GM18858 (cell line): ENCODE measurements around the gene ZNF761.
"Not testable (repeated sequence)": the region's sequence is repeated elsewhere in the genome, so short reads cannot be mapped to it uniquely, and the experiment has no call there.

Experiments used
- ATAC-seq: cut with Tn5 transposase; IDR thresholded peaks from one replicate; pipeline ENCODE4 v1.9.1; 2021; ENCODE audit not compliant: unreplicated experiment

ZNF761 gene

GRCh38 chr19:53455828-53456227, 24.0 kb downstream of the ZNF761 start:
- no peak for ATAC-seq

DNA sequence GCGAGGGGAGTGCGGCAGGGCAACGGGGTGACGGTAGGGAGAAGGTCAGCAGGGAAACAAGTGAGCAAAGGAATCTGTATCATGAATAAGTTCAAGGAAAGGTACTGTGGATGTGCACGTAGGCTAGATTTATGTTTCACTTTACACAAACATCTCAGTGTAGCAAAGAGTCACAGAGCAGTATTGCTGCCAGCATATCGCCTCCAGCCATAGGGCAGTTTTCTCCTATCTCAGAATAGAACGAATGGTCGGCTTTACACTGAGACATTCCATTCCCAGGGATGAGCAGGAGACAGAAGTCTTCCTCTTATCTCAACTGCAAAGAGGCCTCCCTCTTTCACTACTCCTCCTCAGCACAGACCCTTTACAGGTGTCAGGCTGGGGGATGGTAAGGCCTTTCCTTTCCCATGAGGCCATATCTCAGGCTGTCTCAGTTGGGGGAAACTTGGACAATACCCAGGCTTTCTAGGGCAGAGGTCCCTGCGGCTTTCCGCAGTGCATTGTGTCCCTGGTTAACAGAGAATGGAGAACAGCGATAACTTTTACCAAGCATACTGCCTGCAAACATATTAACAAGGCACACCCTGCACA, 28.4 kb downstream of the ZNF761 start:
- not testable (repeated sequence) for ATAC-seq

GRCh38 chr19:53461866-53462265, 30.1 kb downstream of the ZNF761 start:
- no peak for ATAC-seq

- no peak for ATAC-seq
Observed at GRCh38 chr19:53462861-53463260, 31.1 kb downstream of the ZNF761 start.

- no peak for ATAC-seq
Observed at GRCh38 chr19:53463263-53463662, 31.5 kb downstream of the ZNF761 start.

DNA sequence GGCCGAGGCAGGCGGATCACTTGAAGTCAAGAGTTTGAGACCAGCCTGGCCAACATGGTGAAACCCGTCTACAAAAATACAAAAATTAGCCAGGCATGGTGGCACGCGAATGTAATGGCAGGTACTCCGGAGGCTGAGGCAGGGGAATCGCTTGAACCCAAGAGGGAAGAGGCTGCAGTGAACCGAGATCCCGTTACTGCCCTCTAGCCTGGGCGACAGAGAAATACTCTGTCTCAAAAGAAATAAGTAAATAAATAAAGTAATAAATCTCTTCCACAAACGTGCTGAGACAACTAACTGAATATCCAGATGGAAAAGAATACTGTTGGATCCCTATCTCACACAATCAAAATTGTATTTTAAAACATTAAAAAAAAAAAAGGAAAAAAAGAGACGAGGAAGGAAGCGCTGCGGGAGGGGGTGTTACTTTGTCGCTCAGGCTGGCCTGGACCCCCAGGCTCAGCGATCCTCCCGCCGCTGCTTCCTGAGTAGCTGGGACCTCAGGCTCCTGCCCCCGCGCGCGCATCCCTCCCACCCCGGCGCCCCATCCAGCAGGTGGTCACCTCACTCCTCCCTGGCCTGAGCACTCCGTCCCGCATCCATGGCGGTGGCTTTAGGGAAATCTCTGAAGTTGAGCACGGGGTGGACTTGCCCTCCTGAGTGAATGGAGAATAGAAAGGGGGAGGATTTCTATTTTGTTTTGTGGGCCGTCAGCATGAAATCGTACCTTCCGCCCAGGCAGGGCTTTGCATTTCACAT, 35.1 kb downstream of the ZNF761 start:
- no peak for ATAC-seq

GRCh38 chr19:53467485-53468262, 35.9 kb downstream of the ZNF761 start, which contains the start of gene ZNF813:
Gene ZNF813 (plus strand): TSS chr19:53467733. CDS start chr19:53483823, 16,090 bp downstream.
- ATAC-seq, result no peak

- ATAC-seq, result not testable (repeated sequence)
Observed at GRCh38 chr19:53468628-53469027, 36.8 kb downstream of the ZNF761 start.

DNA sequence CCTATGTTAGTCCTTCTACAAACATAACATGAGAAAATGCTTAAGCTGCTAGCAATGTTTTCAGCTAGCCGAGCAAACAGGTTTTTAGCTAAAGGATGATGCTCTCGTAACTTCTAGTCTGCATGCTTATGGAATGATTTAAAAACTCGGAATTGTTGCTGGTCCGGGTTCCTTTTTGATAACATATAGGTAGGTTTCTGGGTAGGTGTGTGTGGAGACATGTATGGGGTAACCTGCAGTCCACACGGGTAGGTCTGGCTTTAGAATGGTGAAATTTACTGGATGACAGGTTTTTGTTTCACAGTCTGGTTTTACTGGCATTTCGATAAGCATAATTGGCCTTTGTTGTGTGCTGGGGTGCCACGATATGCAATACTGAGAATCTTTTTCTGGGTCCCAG, 40.1 kb downstream of the ZNF761 start:
- ATAC-seq, result no peak

DNA sequence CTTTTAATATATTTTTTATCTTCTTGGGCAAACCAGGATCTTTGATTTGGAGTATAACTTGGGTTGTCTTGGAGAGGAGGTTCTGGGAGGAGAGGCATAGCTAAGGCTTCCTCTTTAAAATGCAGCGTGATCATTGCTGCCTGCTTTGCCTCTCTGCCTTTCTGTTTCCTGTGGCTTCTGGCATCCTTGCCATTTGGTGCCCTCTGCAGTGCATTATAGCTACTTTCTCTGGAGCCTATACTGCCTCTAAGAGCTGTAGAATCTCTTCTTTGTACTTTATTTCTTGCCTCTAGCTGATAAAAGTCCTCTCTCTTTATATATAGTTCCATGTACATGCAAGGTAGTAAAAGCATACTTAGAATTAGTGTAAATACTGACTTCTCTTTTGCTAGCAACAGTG, 43.0 kb downstream of the ZNF761 start:
- ATAC-seq, result not testable (repeated sequence)

DNA sequence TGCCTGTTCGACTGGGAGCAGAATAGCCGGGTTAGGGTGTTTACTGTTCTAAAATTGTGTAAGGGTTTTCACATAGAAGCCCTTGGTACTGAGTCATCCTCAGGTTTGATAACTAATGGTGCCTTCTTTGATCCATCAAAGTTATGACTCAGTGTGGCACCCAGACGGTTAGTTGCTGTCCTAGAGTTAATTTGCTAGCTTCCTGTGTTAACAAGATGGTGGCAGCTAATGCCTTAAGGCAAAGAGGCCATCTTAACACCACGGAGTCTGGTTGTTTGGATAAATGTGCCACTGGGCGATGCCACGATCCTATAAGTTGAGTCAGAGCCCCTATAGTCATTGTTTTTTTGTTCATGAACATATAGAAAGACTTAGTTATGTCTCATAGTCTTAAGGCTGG, 43.7 kb downstream of the ZNF761 start:
- not testable (repeated sequence) for ATAC-seq

DNA sequence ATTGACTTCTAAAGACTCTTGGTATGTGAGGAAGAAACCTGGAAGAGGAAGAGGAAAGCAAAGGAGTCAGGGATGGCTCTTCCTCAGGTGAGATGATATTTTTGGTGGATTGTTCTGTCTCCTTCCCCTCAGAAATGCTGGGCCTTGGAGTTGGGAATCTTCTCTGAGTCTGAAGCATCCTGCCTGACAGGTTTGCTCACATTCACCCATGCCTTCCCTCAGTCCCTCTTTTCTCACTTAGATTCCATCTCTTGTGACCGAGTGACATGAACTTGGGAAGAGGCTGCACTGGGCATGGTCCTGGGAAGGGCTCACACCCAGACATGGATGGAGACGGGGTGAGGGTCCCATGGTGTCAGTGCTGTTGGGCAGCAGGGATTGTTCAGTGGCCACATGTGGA, 52.0 kb downstream of the ZNF761 start:
- not testable (repeated sequence) for ATAC-seq

DNA sequence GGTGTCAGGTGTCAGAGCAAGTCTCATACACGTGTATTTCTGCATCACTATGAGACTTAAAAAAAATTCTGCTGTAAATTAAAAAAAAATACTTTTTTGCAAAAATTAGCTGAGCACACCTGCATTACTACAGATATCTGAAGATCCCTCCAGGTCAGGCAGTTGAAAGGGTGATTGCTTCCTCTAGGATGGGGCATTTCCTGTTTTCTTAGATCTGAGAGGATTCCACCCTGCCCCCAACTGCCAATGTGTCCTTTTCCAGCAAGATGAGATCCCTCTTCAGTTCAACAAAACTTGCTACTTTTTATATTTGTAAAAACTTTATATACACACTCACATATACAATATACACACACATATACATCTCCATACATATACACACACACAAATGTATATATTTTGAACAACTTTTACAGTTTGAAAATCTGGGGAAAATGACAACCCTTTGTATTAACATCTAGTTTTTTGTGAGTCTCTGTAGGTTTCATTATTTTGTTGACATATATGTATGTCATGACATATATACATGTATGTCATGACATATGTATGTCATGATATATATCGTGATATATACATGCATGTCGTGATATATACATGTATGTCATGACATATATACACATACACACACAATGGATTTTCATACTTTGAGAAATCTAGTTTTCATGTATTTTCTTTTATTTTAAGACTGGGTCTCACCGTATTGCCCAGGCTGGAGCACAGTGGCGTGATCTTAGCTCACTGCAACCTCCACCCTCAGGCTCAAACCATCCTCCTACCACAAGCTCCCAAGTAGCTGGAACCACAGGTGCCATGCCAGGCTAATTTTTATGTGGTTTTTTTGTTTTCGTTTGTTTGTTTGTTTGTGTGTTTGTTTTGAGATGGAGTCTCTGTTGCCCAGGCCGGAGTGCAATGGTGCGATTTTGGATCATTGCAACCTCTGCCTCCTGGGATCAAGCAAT, 53.5 kb downstream of the ZNF761 start:
- no peak for ATAC-seq

DNA sequence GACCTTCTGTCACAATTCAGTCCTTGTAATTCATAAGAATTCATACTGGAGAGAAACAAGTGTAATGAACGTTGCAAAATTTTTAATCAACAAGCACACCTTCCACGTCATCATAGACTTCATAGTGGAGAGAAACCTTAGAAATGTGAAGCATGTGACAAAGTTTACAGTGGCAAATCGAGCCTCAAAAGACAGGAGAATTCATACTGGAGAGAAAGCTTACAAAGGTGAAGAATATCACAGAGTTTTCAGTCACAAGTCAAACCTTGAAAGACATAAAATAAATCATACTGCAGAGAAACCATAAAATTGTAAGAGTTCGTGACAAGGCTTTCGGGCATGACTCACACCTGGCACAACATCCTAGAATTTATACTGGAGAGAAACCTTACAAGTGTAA, 60.4 kb downstream of the ZNF761 start:
- no peak for ATAC-seq

GRCh38 chr19:53497311-53498023, 65.7 kb downstream of the ZNF761 start:
- ATAC-seq, result not testable (repeated sequence)

- ATAC-seq, result not testable (repeated sequence)
Observed at GRCh38 chr19:53498024-53498395, 66.2 kb downstream of the ZNF761 start.

DNA sequence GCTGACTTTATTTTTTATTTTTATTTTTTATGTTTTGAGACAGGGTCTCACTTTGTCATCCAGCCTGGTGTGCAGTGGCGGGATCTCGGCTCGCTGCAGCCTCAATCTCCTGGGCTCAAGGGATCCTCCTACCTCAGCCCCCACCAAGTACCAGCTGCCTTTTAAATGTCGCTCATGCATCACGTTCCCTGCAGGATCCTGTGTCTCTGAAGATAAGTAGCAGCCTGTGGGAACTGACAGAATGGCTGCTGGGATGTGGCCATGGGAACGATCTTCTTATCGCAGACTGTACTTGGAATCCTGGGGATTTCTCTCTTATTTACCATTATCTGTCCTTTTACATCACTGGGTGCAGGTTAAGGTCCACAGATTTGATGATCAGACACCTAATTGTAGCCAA, 71.4 kb downstream of the ZNF761 start:
- not testable (repeated sequence) for ATAC-seq

GRCh38 chr19:53503671-53504364, 72.0 kb downstream of the ZNF761 start:
- ATAC-seq, result not testable (repeated sequence)

DNA sequence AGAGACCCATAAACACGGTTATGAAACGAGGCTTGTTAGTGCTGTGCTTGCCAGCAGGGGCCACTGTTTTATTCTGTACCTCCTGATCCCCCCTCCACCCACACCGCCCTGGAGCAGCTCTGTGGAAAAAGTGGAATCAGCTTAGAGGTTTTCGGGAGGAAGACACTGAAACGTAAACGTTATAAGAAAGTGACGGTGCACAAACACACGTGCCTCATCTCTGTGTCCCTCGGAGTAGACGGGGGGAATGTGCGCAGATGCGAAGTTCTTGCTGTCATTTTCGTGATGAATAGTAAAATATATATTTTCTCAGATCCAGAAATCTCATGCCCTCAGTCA, 72.5 kb downstream of the ZNF761 start:
- not testable (repeated sequence) for ATAC-seq

DNA sequence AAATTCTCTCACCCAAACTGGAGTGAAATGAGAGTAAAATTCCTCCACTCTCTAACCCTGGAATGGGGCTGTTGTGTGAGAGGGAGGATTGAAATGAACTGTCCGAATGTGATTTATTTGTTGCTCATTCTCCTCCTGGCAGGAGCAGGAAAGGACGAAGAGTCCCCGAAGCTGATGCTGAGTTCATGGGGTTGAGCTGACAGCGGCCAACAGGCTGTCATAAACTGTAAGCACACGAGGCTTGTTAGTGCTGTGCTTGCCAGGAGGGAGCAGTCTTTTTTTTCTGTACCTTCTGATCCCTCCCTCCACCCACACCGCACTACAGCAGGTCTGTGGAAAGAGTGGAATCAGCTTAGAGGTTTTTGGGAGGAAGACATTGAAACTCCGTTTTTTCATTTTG, 73.1 kb downstream of the ZNF761 start:
- no peak for ATAC-seq
